ENCODE data around the gene PGC.
A peak's percentile ranks its signal among the peaks of the same experiment; 100 is the strongest.

The PGC gene

GRCh38 chr6:41727705-41728072 lies 19.5 kb downstream of the PGC start:
- H3K27ac ChIP-seq (ENCODE audit: insufficient read depth in 1 of 2, low read depth in 1 of 2, low read length in 2 of 2, poor library complexity in 1 of 2, severe bottlenecking in 2 of 2): no peak overlapping the region
- H3K9me3 ChIP-seq (ENCODE audit: control extremely low read depth in 1 of 5, control insufficient read depth in 4 of 5, insufficient read depth in 2 of 5, low read depth in 1 of 5, low read length in 4 of 5): no peaks in the 10 kb centered on the region
- H3K36me3 ChIP-seq (ENCODE audit: control insufficient read depth in 4 of 4, insufficient read depth in 4 of 4, low read length in 3 of 4): no peaks in the 10 kb centered on the region
- POLR2A ChIA-PET: no interaction called here
- CTCF ChIA-PET: interaction anchor here (9.3 kb wide), 1 partner anchor 22 kb away, joined by 90 read pairs; no protein-coding TSS in a partner anchor
- DNase-seq: no peak
- 92% methylated on average over 3 of the region's 3 CpGs for WGBS (ENCODE audit: insufficient coverage)
- H3K4me1 ChIP-seq (ENCODE audit: control extremely low read depth in 1 of 4, control insufficient read depth in 4 of 4, insufficient read depth in 4 of 4, low read length in 3 of 4): peaks cover 4 to 53% (median 34%) of the 10 kb centered on the region in 4 experiments
- no peaks in the 10 kb centered on the region for H3K27me3 ChIP-seq (replicated peaks in 2 of 5; ENCODE audit: control insufficient read depth in 4 of 5, insufficient read depth in 5 of 5, low read length in 4 of 5)
- H3K4me3 ChIP-seq (ENCODE audit: control insufficient read depth in 1 of 7, extremely low read depth in 1 of 7, insufficient read depth in 4 of 7, low read depth in 2 of 7, low read length in 6 of 7): no peak overlapping the region

GRCh38 chr6:41726876-41727275 lies 20.3 kb downstream of the PGC start:
- DNase-seq: no peak
- ChIA-PET CTCF (no interaction called here), POLR2A (no interaction called here)
- 92% methylated on average over 2 of the region's 7 CpGs for WGBS (ENCODE audit: insufficient coverage)
- Histone ChIP-seq H3K27ac (ENCODE audit: insufficient read depth in 1 of 2, low read depth in 1 of 2, low read length in 2 of 2, poor library complexity in 1 of 2, severe bottlenecking in 2 of 2) (no peak overlapping the region), H3K9me3 (ENCODE audit: control extremely low read depth in 1 of 5, control insufficient read depth in 4 of 5, insufficient read depth in 2 of 5, low read depth in 1 of 5, low read length in 4 of 5) (no peaks in the 10 kb centered on the region), H3K27me3 (replicated peaks in 2 of 5; ENCODE audit: control insufficient read depth in 4 of 5, insufficient read depth in 5 of 5, low read length in 4 of 5) (no peaks in the 10 kb centered on the region), H3K4me1 (ENCODE audit: control extremely low read depth in 1 of 4, control insufficient read depth in 4 of 4, insufficient read depth in 4 of 4, low read length in 3 of 4) (peaks cover 4 to 50% (median 31%) of the 10 kb centered on the region in 4 experiments), H3K4me3 (ENCODE audit: control insufficient read depth in 1 of 7, extremely low read depth in 1 of 7, insufficient read depth in 4 of 7, low read depth in 2 of 7, low read length in 6 of 7) (no peak overlapping the region), H3K36me3 (ENCODE audit: control insufficient read depth in 4 of 4, insufficient read depth in 4 of 4, low read length in 3 of 4) (no peaks in the 10 kb centered on the region)

- POLR2A ChIA-PET: interaction anchor here (0.9 kb wide), 1 partner anchor 9 kb away, joined by 4 read pairs; no protein-coding TSS in a partner anchor
- H3K9me3 ChIP-seq (ENCODE audit: control extremely low read depth in 1 of 5, control insufficient read depth in 4 of 5, insufficient read depth in 2 of 5, low read depth in 1 of 5, low read length in 4 of 5): no peaks in the 10 kb centered on the region
- H3K36me3 ChIP-seq (ENCODE audit: control insufficient read depth in 4 of 4, insufficient read depth in 4 of 4, low read length in 3 of 4): peaks cover 0 to 2% (median 0%) of the 10 kb centered on the region in 4 experiments
- H3K4me3 ChIP-seq (ENCODE audit: control insufficient read depth in 1 of 7, extremely low read depth in 1 of 7, insufficient read depth in 4 of 7, low read depth in 2 of 7, low read length in 6 of 7): peak overlapping the region in 2 of 7 experiments; percentile 6 to 10
- H3K27me3 ChIP-seq (replicated peaks in 2 of 5; ENCODE audit: control insufficient read depth in 4 of 5, insufficient read depth in 5 of 5, low read length in 4 of 5): no peaks in the 10 kb centered on the region
- H3K27ac ChIP-seq (ENCODE audit: insufficient read depth in 1 of 2, low read depth in 1 of 2, low read length in 2 of 2, poor library complexity in 1 of 2, severe bottlenecking in 2 of 2): no peak overlapping the region
- DNase-seq: no peak
- 83% methylated on average over 10 of the region's 13 CpGs for WGBS (ENCODE audit: insufficient coverage)
- CTCF ChIA-PET: interaction anchor here (0.9 to 7.5 kb wide), 4 partner anchors 8 to 48 kb away, joined by 3 to 76 read pairs (median 8); no protein-coding TSS in a partner anchor
- peaks cover 4 to 40% (median 29%) of the 10 kb centered on the region in 4 experiments for H3K4me1 ChIP-seq (ENCODE audit: control extremely low read depth in 1 of 4, control insufficient read depth in 4 of 4, insufficient read depth in 4 of 4, low read length in 3 of 4)
These were observed 22.4 kb downstream of the PGC start for GRCh38 chr6:41724586-41725501.

- H3K27me3 ChIP-seq (replicated peaks in 2 of 5; ENCODE audit: control insufficient read depth in 4 of 5, insufficient read depth in 5 of 5, low read length in 4 of 5): no peaks in the 10 kb centered on the region
- H3K4me3 ChIP-seq (ENCODE audit: control insufficient read depth in 1 of 7, extremely low read depth in 1 of 7, insufficient read depth in 4 of 7, low read depth in 2 of 7, low read length in 6 of 7): peak overlapping the region in 2 of 7 experiments; percentile 6 to 10
- DNase-seq: no peak
- POLR2A ChIA-PET: interaction anchor here (0.9 kb wide), 1 partner anchor 10 kb away, joined by 4 read pairs; no protein-coding TSS in a partner anchor
- 39% methylated on average over 7 of the region's 7 CpGs for WGBS (ENCODE audit: insufficient coverage)
- peaks cover 4 to 40% (median 29%) of the 10 kb centered on the region in 4 experiments for H3K4me1 ChIP-seq (ENCODE audit: control extremely low read depth in 1 of 4, control insufficient read depth in 4 of 4, insufficient read depth in 4 of 4, low read length in 3 of 4)
- H3K9me3 ChIP-seq (ENCODE audit: control extremely low read depth in 1 of 5, control insufficient read depth in 4 of 5, insufficient read depth in 2 of 5, low read depth in 1 of 5, low read length in 4 of 5): no peaks in the 10 kb centered on the region
- peaks cover 0 to 2% (median 0%) of the 10 kb centered on the region in 4 experiments for H3K36me3 ChIP-seq (ENCODE audit: control insufficient read depth in 4 of 4, insufficient read depth in 4 of 4, low read length in 3 of 4)
- no peak overlapping the region for H3K27ac ChIP-seq (ENCODE audit: insufficient read depth in 1 of 2, low read depth in 1 of 2, low read length in 2 of 2, poor library complexity in 1 of 2, severe bottlenecking in 2 of 2)
- CTCF ChIA-PET: interaction anchor here (0.9 to 7.5 kb wide), 4 partner anchors 9 to 49 kb away, joined by 3 to 76 read pairs (median 8); no protein-coding TSS in a partner anchor
These were observed 23.0 kb downstream of the PGC start for GRCh38 chr6:41724228-41724580.

GRCh38 chr6:41723530-41724227 lies 23.5 kb downstream of the PGC start:
- no peaks in the 10 kb centered on the region for H3K27me3 ChIP-seq (replicated peaks in 2 of 5; ENCODE audit: control insufficient read depth in 4 of 5, insufficient read depth in 5 of 5, low read length in 4 of 5)
- ChIA-PET CTCF (interaction anchor here (0.9 to 7.5 kb wide), 5 partner anchors 9 to 49 kb away, joined by 3 to 76 read pairs (median 12); no protein-coding TSS in a partner anchor), POLR2A (interaction anchor here (0.6 to 0.9 kb wide), 3 partner anchors 10 to 349 kb away, joined by 3 to 4 read pairs (median 3); no protein-coding TSS in a partner anchor)
- WGBS (ENCODE audit: insufficient coverage): 26% methylated on average over 21 of the region's 21 CpGs
- peaks cover 4 to 40% (median 29%) of the 10 kb centered on the region in 4 experiments for H3K4me1 ChIP-seq (ENCODE audit: control extremely low read depth in 1 of 4, control insufficient read depth in 4 of 4, insufficient read depth in 4 of 4, low read length in 3 of 4)
- peak; percentile 78 to 92 (median 92) for DNase-seq
- no peak overlapping the region for H3K27ac ChIP-seq (ENCODE audit: insufficient read depth in 1 of 2, low read depth in 1 of 2, low read length in 2 of 2, poor library complexity in 1 of 2, severe bottlenecking in 2 of 2)
- H3K36me3 ChIP-seq (ENCODE audit: control insufficient read depth in 4 of 4, insufficient read depth in 4 of 4, low read length in 3 of 4): peaks cover 0 to 2% (median 0%) of the 10 kb centered on the region in 4 experiments
- H3K9me3 ChIP-seq (ENCODE audit: control extremely low read depth in 1 of 5, control insufficient read depth in 4 of 5, insufficient read depth in 2 of 5, low read depth in 1 of 5, low read length in 4 of 5): no peaks in the 10 kb centered on the region
- H3K4me3 ChIP-seq (ENCODE audit: control insufficient read depth in 1 of 7, extremely low read depth in 1 of 7, insufficient read depth in 4 of 7, low read depth in 2 of 7, low read length in 6 of 7): peak overlapping the region in 3 of 7 experiments; percentile 10 to 40 (median 28)

GRCh38 chr6:41722969-41723529 lies 24.1 kb downstream of the PGC start:
- H3K27me3 ChIP-seq (replicated peaks in 2 of 5; ENCODE audit: control insufficient read depth in 4 of 5, insufficient read depth in 5 of 5, low read length in 4 of 5): no peaks in the 10 kb centered on the region
- H3K4me3 ChIP-seq (ENCODE audit: control insufficient read depth in 1 of 7, extremely low read depth in 1 of 7, insufficient read depth in 4 of 7, low read depth in 2 of 7, low read length in 6 of 7): peak overlapping the region in 2 of 7 experiments; percentile 10 to 32
- H3K36me3 ChIP-seq (ENCODE audit: control insufficient read depth in 4 of 4, insufficient read depth in 4 of 4, low read length in 3 of 4): peaks cover 0 to 2% (median 0%) of the 10 kb centered on the region in 4 experiments
- WGBS (ENCODE audit: insufficient coverage): 58% methylated on average over 8 of the region's 8 CpGs
- no peak overlapping the region for H3K27ac ChIP-seq (ENCODE audit: insufficient read depth in 1 of 2, low read depth in 1 of 2, low read length in 2 of 2, poor library complexity in 1 of 2, severe bottlenecking in 2 of 2)
- CTCF ChIA-PET: interaction anchor here (1.1 to 7.5 kb wide), 5 partner anchors 9 to 55 kb away, joined by 4 to 76 read pairs (median 12); no protein-coding TSS in a partner anchor
- POLR2A ChIA-PET: interaction anchor here (0.6 to 0.7 kb wide), 2 partner anchors 10 to 348 kb away, joined by 3 read pairs; no protein-coding TSS in a partner anchor
- H3K4me1 ChIP-seq (ENCODE audit: control extremely low read depth in 1 of 4, control insufficient read depth in 4 of 4, insufficient read depth in 4 of 4, low read length in 3 of 4): peaks cover 4 to 40% (median 29%) of the 10 kb centered on the region in 4 experiments
- no peaks in the 10 kb centered on the region for H3K9me3 ChIP-seq (ENCODE audit: control extremely low read depth in 1 of 5, control insufficient read depth in 4 of 5, insufficient read depth in 2 of 5, low read depth in 1 of 5, low read length in 4 of 5)
- DNase-seq: no peak

Data from common myeloid progenitor, CD34-positive (primary cell).